Gastrocnemius medialis (tissue), 4 donors: ENCODE measurements around the gene GCLC. TPM values are rescaled to one million over a fixed set of nuclear protein-coding genes. Genes with fewer than 3 reads are reported as not detected.

Experiments used
- ATAC-seq, 2 donors: fragments of 150-250 bp; one replicate each; pipeline ENCODE4 v1.9.1; 2016
- DNase-seq, 2 donors: peaks; one replicate each; pipeline ENCODE4 v3.0.0-alpha.2; 2019
- H3K27ac ChIP-seq, 4 donors: fragments of 200-600 bp; sonication (generic); 1 replicate in 1 of 4; 2 replicates in 3 of 4; pipeline ENCODE4 v1.5.1; 2016 to 2018; ENCODE audit warnings: mild to moderate bottlenecking in 2 of 4, moderate library complexity in 1 of 4
- H3K27me3 ChIP-seq, 3 donors: fragments of 200-600 bp; sonication (generic) in 2 of 3; 1 replicate in 1 of 3; 2 replicates in 2 of 3; pipeline versions ENCODE4 v1.5.1 to v1.6.0; 2016 to 2019; ENCODE audit warnings: mild to moderate bottlenecking in 1 of 3, moderate library complexity in 1 of 3
- H3K36me3 ChIP-seq, 2 donors: fragments of 200-600 bp; sonication (generic) in 1 of 2; one replicate each; pipeline ENCODE4 v1.5.1; 2017 to 2018
- H3K4me1 ChIP-seq, 2 donors: fragments of 200-600 bp; sonication (generic) in 1 of 2; one replicate each; pipeline ENCODE4 v1.5.1; 2016 to 2017; ENCODE audit warnings: mild to moderate bottlenecking in 2 of 2
- H3K4me3 ChIP-seq, 4 donors: fragments of 200-600 bp; sonication (generic) in 3 of 4; 1 replicate in 1 of 4; 2 replicates in 3 of 4; pipeline ENCODE4 v1.5.1; 2016 to 2019; ENCODE audit warnings: mild to moderate bottlenecking in 2 of 4
- H3K9me3 ChIP-seq, 3 donors: fragments of 200-600 bp; sonication (generic) in 2 of 3; 1 replicate in 1 of 3; 2 replicates in 2 of 3; pipeline ENCODE4 v1.5.1; 2016 to 2019
- CTCF ChIP-seq, 5 experiments: fragments of 450-650 bp in 3 of 5; fragments of 200-600 bp in 2 of 5; sonication (generic) in 2 of 5; IDR thresholded peaks in 4 of 5; conservative IDR thresholded peaks in 1 of 5; 1 replicate in 4 of 5; 2 replicates in 1 of 5; pipeline ENCODE4 v1.5.1; 2016 to 2019; ENCODE audit warnings: antibody characterized with exemption in 5 of 5, mild to moderate bottlenecking in 3 of 5, moderate library complexity in 3 of 5
- POLR2A ChIP-seq, 2 donors: fragments of 450-650 bp; IDR thresholded peaks; one replicate each; pipeline ENCODE4 v1.6.1; 2017; ENCODE audit warnings: antibody characterized with exemption in 2 of 2, mild to moderate bottlenecking in 2 of 2, moderate library complexity in 2 of 2
- in situ Hi-C, 4 donors: fragments of 200-750 bp; cut with MboI; loops; one replicate each; pipeline versions ENCODE4 v1.15.0 to v1.8.0; 2017; ENCODE audit warnings: low sequenced_read_pairs in 4 of 4
- intact Hi-C: fragments of 100-400 bp; cut with DNase I; formaldehyde crosslinking; loops from one replicate; pipeline ENCODE4 v1.15.1; 2023; ENCODE audit warnings: low total_unique reads
- total RNA-seq, 4 donors: library from RNA; depleted of rRNA; stranded (reverse); fragments of >200 nt; gene quantifications; one replicate each; pipeline versions ENCODE4 v1.1.0 to v1.2.3, GENCODE V29; 2016

The GCLC gene
- total RNA-seq, 4 donors from 2014 or later, result 16.4 to 29.0 (median 20.5) TPM

- H3K4me1 ChIP-seq, result peaks cover 54 to 56% of the 10 kb centered on the region in 2 donors
- in situ Hi-C loops (loop anchor here in 2 of 4 donors (10.0 kb wide), 2 partner anchors 111 to 549 kb away; partner anchors contain the start of gene GSTA4 (in 1 of the 2)), intact Hi-C loops (loop anchor here (1.0 to 2.0 kb wide), 4 partner anchors 51 to 183 kb away; no protein-coding TSS in a partner anchor)
- peak overlapping the region; percentile 67 to 98 (median 81) for H3K4me3 ChIP-seq
- DNase-seq (no peak), ATAC-seq (no peak)
- H3K27me3 ChIP-seq, result no peaks in the 10 kb centered on the region
- no peaks in the 10 kb centered on the region for H3K36me3 ChIP-seq
- peak overlapping the region; percentile 92 to 98 (median 96) for H3K27ac ChIP-seq
- no peaks in the 10 kb centered on the region for H3K9me3 ChIP-seq
- TF ChIP-seq POLR2A (IDR thresholded peaks at IDR 0.05), result no peak
- no peak for TF ChIP-seq CTCF (IDR thresholded peaks at IDR 0.05 in 4 of 5, conservative IDR thresholded peaks at IDR 0.05 in 1 of 5)
These were observed 1.3 kb downstream of the GCLC start for GRCh38 chr6:53543359-53544216.

- H3K36me3 ChIP-seq, result no peaks in the 10 kb centered on the region
- H3K4me1 ChIP-seq, result peaks cover 48 to 52% of the 10 kb centered on the region in 2 donors
- DNase-seq (no peak), ATAC-seq (no peak)
- in situ Hi-C loops (loop anchor here in 2 of 4 donors (10.0 kb wide), 2 partner anchors 113 to 547 kb away; partner anchors contain the start of gene GSTA4 (in 1 of the 2)), intact Hi-C loops (no loop called here)
- H3K27ac ChIP-seq, result no peak overlapping the region
- H3K4me3 ChIP-seq, result no peak overlapping the region
- H3K9me3 ChIP-seq, result no peaks in the 10 kb centered on the region
- TF ChIP-seq POLR2A (IDR thresholded peaks at IDR 0.05) (no peak), CTCF (IDR thresholded peaks at IDR 0.05 in 4 of 5, conservative IDR thresholded peaks at IDR 0.05 in 1 of 5) (no peak)
- H3K27me3 ChIP-seq, result no peaks in the 10 kb centered on the region
These were observed 3.0 kb downstream of the GCLC start for GRCh38 chr6:53541900-53542299.

- Histone ChIP-seq H3K36me3 (no peaks in the 10 kb centered on the region), H3K9me3 (no peaks in the 10 kb centered on the region), H3K4me3 (no peak overlapping the region), H3K27me3 (no peaks in the 10 kb centered on the region), H3K27ac (no peak overlapping the region), H3K4me1 (peaks cover 32 to 39% of the 10 kb centered on the region in 2 donors)
- no peak for DNase-seq
- in situ Hi-C loops (loop anchor here in 2 of 4 donors (10.0 kb wide), 2 partner anchors 115 to 545 kb away; partner anchors contain the start of gene GSTA4 (in 1 of the 2)), intact Hi-C loops (no loop called here)
- TF ChIP-seq POLR2A (IDR thresholded peaks at IDR 0.05) (no peak), CTCF (IDR thresholded peaks at IDR 0.05 in 4 of 5, conservative IDR thresholded peaks at IDR 0.05 in 1 of 5) (no peak)
- ATAC-seq, result no peak
These were observed 4.7 kb downstream of the GCLC start for GRCh38 chr6:53540129-53540692.

- no peak for TF ChIP-seq POLR2A (IDR thresholded peaks at IDR 0.05)
- no peak for TF ChIP-seq CTCF (IDR thresholded peaks at IDR 0.05 in 4 of 5, conservative IDR thresholded peaks at IDR 0.05 in 1 of 5)
- H3K4me1 ChIP-seq, result peaks cover 29 to 38% of the 10 kb centered on the region in 2 donors
- H3K27me3 ChIP-seq, result no peaks in the 10 kb centered on the region
- H3K4me3 ChIP-seq, result no peak overlapping the region
- ATAC-seq (no peak), DNase-seq (no peak)
- no peaks in the 10 kb centered on the region for H3K9me3 ChIP-seq
- in situ Hi-C loops, result no loop called here
- intact Hi-C loops, result no loop called here
- H3K27ac ChIP-seq, result no peak overlapping the region
- no peaks in the 10 kb centered on the region for H3K36me3 ChIP-seq
These were observed 5.3 kb downstream of the GCLC start for GRCh38 chr6:53539561-53539960.
